Aorta (tissue), 5 donors: ENCODE results near the gene SULF2. TPM values are rescaled to one million over a fixed set of nuclear protein-coding genes. Genes with fewer than 3 reads are reported as not detected.

Source experiments
- ATAC-seq: fragments of 200-7000 bp; cut with Tn5 transposase; one replicate; pipeline ENCODE4 v1.9.1; 2022; ENCODE audit warnings: moderate library complexity; ENCODE audit not compliant: low FRiP score
- DNase-seq, 2 donors: peaks; one replicate each; pipeline ENCODE4 v3.0.0-alpha.2; 2020
- H3K27ac ChIP-seq, 2 donors: one replicate each; pipeline ENCODE4 v1.5.1; 2013; ENCODE audit warnings: low read length in 2 of 2, mild to moderate bottlenecking in 2 of 2, moderate library complexity in 2 of 2, control low read depth in 1 of 2, inconsistent platforms in 1 of 2, low read depth in 1 of 2
- H3K27me3 ChIP-seq, 2 donors: one replicate each; pipeline ENCODE4 v1.6.1; 2013; ENCODE audit warnings: control low read depth in 1 of 2, low read length in 1 of 2, mild to moderate bottlenecking in 1 of 2, moderate library complexity in 1 of 2; ENCODE audit not compliant: insufficient read depth in 2 of 2, control insufficient read depth in 1 of 2
- H3K36me3 ChIP-seq, 2 donors: one replicate each; pipeline ENCODE4 v1.6.1; 2013; ENCODE audit warnings: control low read depth in 1 of 2, low read length in 1 of 2, mild to moderate bottlenecking in 1 of 2; ENCODE audit not compliant: insufficient read depth in 2 of 2, control insufficient read depth in 1 of 2
- H3K4me1 ChIP-seq, 2 donors: one replicate each; pipeline ENCODE4 v1.6.1; 2013; ENCODE audit warnings: low read length in 2 of 2, control low read depth in 1 of 2, mild to moderate bottlenecking in 1 of 2, moderate library complexity in 1 of 2; ENCODE audit not compliant: insufficient read depth in 2 of 2, control insufficient read depth in 1 of 2
- H3K4me3 ChIP-seq, 2 donors: one replicate each; pipeline ENCODE4 v1.5.1; 2013; ENCODE audit warnings: low read length in 2 of 2, control low read depth in 1 of 2, mild to moderate bottlenecking in 1 of 2
- H3K9me3 ChIP-seq: one replicate; pipeline ENCODE4 v1.6.1; 2013; ENCODE audit warnings: mild to moderate bottlenecking, low read length; ENCODE audit not compliant: control insufficient read depth
- WGBS, 2 donors: extraction: QIAGEN DNeasy Blood & Tissue Kit; methylation state at CpG; one replicate each; pipeline ENCODE4 v1.1.7; 2013; 5-methylcytosine and 5-hydroxymethylcytosine counted together
- intact Hi-C, 2 donors: fragments of 100-400 bp; cut with DNase I; formaldehyde crosslinking; loops; one replicate each; pipeline versions ENCODE4 v1.14.2 to v1.15.0; 2022
- polyA plus RNA-seq, 2 donors: library from polyadenylated mRNA; stranded (reverse); fragments of 200-250 nt; gene quantifications; one replicate each; pipeline ENCODE4 v1.2.3, GENCODE V29; 2013
- total RNA-seq, 2 donors: library from RNA; stranded (reverse); fragmentation: NEBNext Ultra II Directional; extraction: Animal tissue kit (Norgen Biotek cat#: 25700); gene quantifications; one replicate each; pipeline ENCODE4 v1.2.1, GENCODE V29; 2021
- donor health status: healthy with polysubstance abuse.
- donor health status: Bipolar disorder and iron deficiency.
- donor health status: DM: no; HTN: no; CAD: no.
- donor health status: DM: no; HTN: no; CAD: no.
- donor health status: DM: yes; HTN: yes; CAD: no.

The SULF2 gene
- total and polyA plus RNA-seq, 4 donors = 17.7 to 145 (median 64.7) TPM

GRCh38 chr20:47764154-47764733 lies 21.0 kb downstream of the SULF2 start:
- WGBS, 2 donors = 85 to 98% methylated on average over 8 of the region's 8 CpGs
- DNase-seq (no peak), ATAC-seq (no peak)
- intact Hi-C loops = no loop called here
- H3K9me3 ChIP-seq = no peaks in the 10 kb centered on the region
- no peak overlapping the region for H3K4me3 ChIP-seq
- H3K27ac ChIP-seq = no peak overlapping the region
- H3K27me3 ChIP-seq = no peaks in the 10 kb centered on the region
- no peaks in the 10 kb centered on the region for H3K4me1 ChIP-seq
- no peaks in the 10 kb centered on the region for H3K36me3 ChIP-seq

GRCh38 chr20:47762699-47763268 lies 22.5 kb downstream of the SULF2 start:
- Histone ChIP-seq H3K4me3 (no peak overlapping the region), H3K27ac (no peak overlapping the region), H3K36me3 (no peaks in the 10 kb centered on the region), H3K27me3 (no peaks in the 10 kb centered on the region), H3K9me3 (no peaks in the 10 kb centered on the region), H3K4me1 (no peaks in the 10 kb centered on the region)
- intact Hi-C loops = no loop called here
- WGBS, 2 donors = 58 to 68% methylated on average over 13 of the region's 13 CpGs
- no peak for ATAC-seq
- no peak for DNase-seq

- no peaks in the 10 kb centered on the region for H3K36me3 ChIP-seq
- no peak for DNase-seq
- H3K9me3 ChIP-seq = no peaks in the 10 kb centered on the region
- H3K4me1 ChIP-seq = no peaks in the 10 kb centered on the region
- no peak overlapping the region for H3K27ac ChIP-seq
- no peak for ATAC-seq
- no peaks in the 10 kb centered on the region for H3K27me3 ChIP-seq
- H3K4me3 ChIP-seq = no peak overlapping the region
- intact Hi-C loops = no loop called here
- 88 to 92% methylated on average over 11 of the region's 11 CpGs for WGBS, 2 donors
Measured at GRCh38 chr20:47761482-47762047, 23.7 kb downstream of the SULF2 start.

GRCh38 chr20:47760686-47761481 lies 24.4 kb downstream of the SULF2 start:
- DNase-seq (no peak), ATAC-seq (no peak)
- WGBS, 2 donors = 86 to 95% methylated on average over 14 of the region's 14 CpGs
- Histone ChIP-seq H3K36me3 (no peaks in the 10 kb centered on the region), H3K27ac (no peak overlapping the region), H3K4me1 (no peaks in the 10 kb centered on the region), H3K4me3 (no peak overlapping the region), H3K27me3 (no peaks in the 10 kb centered on the region), H3K9me3 (no peaks in the 10 kb centered on the region)
- intact Hi-C loops = no loop called here

GRCh38 chr20:47758517-47759450 lies 26.5 kb downstream of the SULF2 start:
- H3K36me3 ChIP-seq = no peaks in the 10 kb centered on the region
- 78 to 80% methylated on average over 21 of the region's 21 CpGs for WGBS, 2 donors
- intact Hi-C loops = no loop called here
- no peak overlapping the region for H3K4me3 ChIP-seq
- DNase-seq (no peak), ATAC-seq (no peak)
- no peaks in the 10 kb centered on the region for H3K27me3 ChIP-seq
- H3K27ac ChIP-seq = no peak overlapping the region
- H3K9me3 ChIP-seq = no peaks in the 10 kb centered on the region
- H3K4me1 ChIP-seq = no peaks in the 10 kb centered on the region

GRCh38 chr20:47757145-47758035 lies 27.9 kb downstream of the SULF2 start:
- Histone ChIP-seq H3K4me3 (no peak overlapping the region), H3K9me3 (no peaks in the 10 kb centered on the region), H3K27me3 (no peaks in the 10 kb centered on the region), H3K4me1 (no peaks in the 10 kb centered on the region), H3K27ac (no peak overlapping the region), H3K36me3 (no peaks in the 10 kb centered on the region)
- WGBS, 2 donors = 89% methylated on average over 32 of the region's 32 CpGs
- DNase-seq (no peak), ATAC-seq (no peak)
- intact Hi-C loops = no loop called here

GRCh38 chr20:47754946-47755652 lies 30.2 kb downstream of the SULF2 start:
- intact Hi-C loops = no loop called here
- Histone ChIP-seq H3K36me3 (no peaks in the 10 kb centered on the region), H3K4me1 (no peaks in the 10 kb centered on the region), H3K9me3 (no peaks in the 10 kb centered on the region), H3K27me3 (no peaks in the 10 kb centered on the region), H3K4me3 (no peak overlapping the region), H3K27ac (no peak overlapping the region)
- ATAC-seq = no peak
- 94% methylated on average over 10 of the region's 10 CpGs for WGBS, 2 donors
- DNase-seq = no peak
